Measurements from ENCODE around the gene LRRC4C. TPM values are rescaled to one million over a fixed set of nuclear protein-coding genes. Genes with fewer than 3 reads are reported as not detected.

Gene LRRC4C
- total and polyA plus RNA-seq, 2 experiments from 2014 or later = 0.35 to 1.1 TPM

DNA sequence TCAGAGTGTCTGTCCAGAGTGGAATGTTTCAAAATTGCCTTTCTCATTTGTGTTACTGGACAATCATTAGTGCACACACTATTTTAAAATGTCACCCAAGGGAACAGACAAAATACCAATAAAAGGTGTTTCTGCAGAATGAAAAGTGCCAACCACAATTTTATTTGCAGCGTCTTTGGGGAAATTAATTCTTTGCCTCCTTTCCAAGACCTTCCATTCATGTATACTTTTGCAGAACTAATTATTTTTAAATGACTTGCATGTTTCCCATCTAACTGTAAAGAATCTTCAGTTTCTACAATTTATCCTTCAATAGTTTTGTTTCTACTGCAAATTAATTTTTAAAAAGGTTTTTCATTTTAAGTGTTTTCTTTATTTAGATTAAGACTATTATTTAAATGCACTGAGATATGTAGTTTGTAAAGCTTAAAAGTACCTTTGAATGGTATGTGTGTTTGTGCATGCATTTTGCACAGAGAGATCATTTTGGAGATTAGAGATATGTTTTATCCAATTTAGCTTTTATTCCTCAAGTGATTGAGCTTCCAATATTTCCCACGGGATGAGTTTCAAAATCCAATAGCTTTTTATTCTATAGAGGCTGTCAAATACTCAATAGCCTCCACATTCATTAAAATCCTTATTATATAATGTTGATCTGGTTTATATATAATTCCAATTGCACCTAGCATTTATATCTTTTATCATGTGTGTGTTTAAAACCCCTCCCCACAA, 1235.7 kb downstream of the LRRC4C start:
- DNase-seq (ENCODE audit: low spot score) = no peak

DNA sequence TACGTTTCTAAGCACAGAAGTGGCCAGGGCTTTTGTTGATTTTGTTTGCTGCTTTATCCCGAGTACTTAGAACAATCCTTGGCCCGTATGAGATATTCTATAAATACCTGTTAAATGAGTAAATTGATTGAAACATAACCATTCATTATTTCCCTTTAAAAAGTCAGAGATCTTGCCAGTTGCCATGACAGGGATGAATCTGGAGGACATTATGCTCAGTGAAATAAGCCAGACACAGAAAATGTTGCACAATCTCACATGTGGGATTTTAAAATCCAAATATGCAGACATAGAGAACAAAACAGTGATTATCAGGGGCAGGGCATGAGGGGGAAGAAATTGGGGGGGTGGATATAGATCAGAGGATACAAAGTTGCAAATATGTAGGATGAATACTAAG, 1240.1 kb downstream of the LRRC4C start:
- H3K9me3 Mint-ChIP-seq = no peaks in the 10 kb centered on the region
- Histone ChIP-seq H3F3A (replicated peaks; ENCODE audit: low read depth) (no peaks in the 10 kb centered on the region), H3K4me3 (no peak overlapping the region), H4K20me1 (replicated peaks; ENCODE audit: insufficient read depth) (no peaks in the 10 kb centered on the region), H3K27me3 (ENCODE audit: insufficient read depth) (peaks cover 16% of the 10 kb centered on the region; the same call in 1 of the 2 replicates), H3K79me2 (replicated peaks; ENCODE audit: insufficient read depth) (no peaks in the 10 kb centered on the region), H3K27ac (ENCODE audit: low read depth) (no peak overlapping the region), H3K4me1 (ENCODE audit: insufficient read depth) (peaks cover 6% of the 10 kb centered on the region; the same call in 1 of the 2 replicates), H2AFZ (no peak overlapping the region), H3K36me3 (ENCODE audit: insufficient read depth) (no peaks in the 10 kb centered on the region), H3K9me2 (ENCODE audit: insufficient read depth) (no peaks in the 10 kb centered on the region), H3K4me2 (0 out of 2 replicates have a peak overlapping the region, but pooled peaks have one; percentile 8)
- no peaks in the 10 kb centered on the region for H3K27me3 Mint-ChIP-seq (ENCODE audit: insufficient read depth, low read depth, poor library complexity)
- no peaks in the 10 kb centered on the region for H3K36me3 Mint-ChIP-seq (ENCODE audit: low read depth)
- H3K27ac Mint-ChIP-seq = no peak overlapping the region
- H3K4me1 Mint-ChIP-seq = peaks cover 17% of the 10 kb centered on the region
- DNase-seq (ENCODE audit: low spot score) = no peak
- TF ChIP-seq, protein P1, sequence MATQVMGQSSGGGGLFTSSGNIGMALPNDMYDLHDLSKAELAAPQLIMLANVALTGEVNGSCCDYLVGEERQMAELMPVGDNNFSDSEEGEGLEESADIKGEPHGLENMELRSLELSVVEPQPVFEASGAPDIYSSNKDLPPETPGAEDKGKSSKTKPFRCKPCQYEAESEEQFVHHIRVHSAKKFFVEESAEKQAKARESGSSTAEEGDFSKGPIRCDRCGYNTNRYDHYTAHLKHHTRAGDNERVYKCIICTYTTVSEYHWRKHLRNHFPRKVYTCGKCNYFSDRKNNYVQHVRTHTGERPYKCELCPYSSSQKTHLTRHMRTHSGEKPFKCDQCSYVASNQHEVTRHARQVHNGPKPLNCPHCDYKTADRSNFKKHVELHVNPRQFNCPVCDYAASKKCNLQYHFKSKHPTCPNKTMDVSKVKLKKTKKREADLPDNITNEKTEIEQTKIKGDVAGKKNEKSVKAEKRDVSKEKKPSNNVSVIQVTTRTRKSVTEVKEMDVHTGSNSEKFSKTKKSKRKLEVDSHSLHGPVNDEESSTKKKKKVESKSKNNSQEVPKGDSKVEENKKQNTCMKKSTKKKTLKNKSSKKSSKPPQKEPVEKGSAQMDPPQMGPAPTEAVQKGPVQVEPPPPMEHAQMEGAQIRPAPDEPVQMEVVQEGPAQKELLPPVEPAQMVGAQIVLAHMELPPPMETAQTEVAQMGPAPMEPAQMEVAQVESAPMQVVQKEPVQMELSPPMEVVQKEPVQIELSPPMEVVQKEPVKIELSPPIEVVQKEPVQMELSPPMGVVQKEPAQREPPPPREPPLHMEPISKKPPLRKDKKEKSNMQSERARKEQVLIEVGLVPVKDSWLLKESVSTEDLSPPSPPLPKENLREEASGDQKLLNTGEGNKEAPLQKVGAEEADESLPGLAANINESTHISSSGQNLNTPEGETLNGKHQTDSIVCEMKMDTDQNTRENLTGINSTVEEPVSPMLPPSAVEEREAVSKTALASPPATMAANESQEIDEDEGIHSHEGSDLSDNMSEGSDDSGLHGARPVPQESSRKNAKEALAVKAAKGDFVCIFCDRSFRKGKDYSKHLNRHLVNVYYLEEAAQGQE (IDR thresholded peaks at IDR 0.05; ENCODE audit: unreplicated experiment) = no peak
- no peak for TF ChIP-seq JUNB (IDR thresholded peaks at IDR 0.05; ENCODE audit: unreplicated experiment)
- no peak for TF ChIP-seq EZH2 (IDR thresholded peaks at IDR 0.05; ENCODE audit: low read depth, unreplicated experiment)
- no peak for TF ChIP-seq STAT1 (IDR thresholded peaks at IDR 0.05; ENCODE audit: unreplicated experiment)
- TF ChIP-seq CREB1 (CRISPR knock-in tag; IDR thresholded peaks at IDR 0.05; ENCODE audit: low read depth) = no peak
- no peak for TF ChIP-seq NANOG (IDR thresholded peaks at IDR 0.05; ENCODE audit: borderline replicate concordance)
- TF ChIP-seq, protein P2, sequence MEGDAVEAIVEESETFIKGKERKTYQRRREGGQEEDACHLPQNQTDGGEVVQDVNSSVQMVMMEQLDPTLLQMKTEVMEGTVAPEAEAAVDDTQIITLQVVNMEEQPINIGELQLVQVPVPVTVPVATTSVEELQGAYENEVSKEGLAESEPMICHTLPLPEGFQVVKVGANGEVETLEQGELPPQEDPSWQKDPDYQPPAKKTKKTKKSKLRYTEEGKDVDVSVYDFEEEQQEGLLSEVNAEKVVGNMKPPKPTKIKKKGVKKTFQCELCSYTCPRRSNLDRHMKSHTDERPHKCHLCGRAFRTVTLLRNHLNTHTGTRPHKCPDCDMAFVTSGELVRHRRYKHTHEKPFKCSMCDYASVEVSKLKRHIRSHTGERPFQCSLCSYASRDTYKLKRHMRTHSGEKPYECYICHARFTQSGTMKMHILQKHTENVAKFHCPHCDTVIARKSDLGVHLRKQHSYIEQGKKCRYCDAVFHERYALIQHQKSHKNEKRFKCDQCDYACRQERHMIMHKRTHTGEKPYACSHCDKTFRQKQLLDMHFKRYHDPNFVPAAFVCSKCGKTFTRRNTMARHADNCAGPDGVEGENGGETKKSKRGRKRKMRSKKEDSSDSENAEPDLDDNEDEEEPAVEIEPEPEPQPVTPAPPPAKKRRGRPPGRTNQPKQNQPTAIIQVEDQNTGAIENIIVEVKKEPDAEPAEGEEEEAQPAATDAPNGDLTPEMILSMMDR (conservative IDR thresholded peaks at IDR 0.05; ENCODE audit: low read depth in 2 of 2) = no peak
- no peak for TF ChIP-seq ZNF114 (CRISPR knock-in tag; IDR thresholded peaks at IDR 0.05)
- no peak for TF ChIP-seq ZNF331 (CRISPR knock-in tag; IDR thresholded peaks at IDR 0.05; ENCODE audit: low read depth)
- no peak overlapping the region for H3K4me3 Mint-ChIP-seq
- no peak for ATAC-seq

More for the DNA sequence above, 1235.7 kb downstream of the LRRC4C start:
- no peaks in the 10 kb centered on the region for H3F3A ChIP-seq (replicated peaks; ENCODE audit: low read depth)
- H3K9me2 ChIP-seq (ENCODE audit: insufficient read depth) = no peaks in the 10 kb centered on the region
- TF ChIP-seq ZNF114 (CRISPR knock-in tag; IDR thresholded peaks at IDR 0.05) (no peak), CREB1 (CRISPR knock-in tag; IDR thresholded peaks at IDR 0.05; ENCODE audit: low read depth) (no peak), POLR2AphosphoS5 (IDR thresholded peaks at IDR 0.05; ENCODE audit: low read depth) (no peak)
- TF ChIP-seq, protein P3, sequence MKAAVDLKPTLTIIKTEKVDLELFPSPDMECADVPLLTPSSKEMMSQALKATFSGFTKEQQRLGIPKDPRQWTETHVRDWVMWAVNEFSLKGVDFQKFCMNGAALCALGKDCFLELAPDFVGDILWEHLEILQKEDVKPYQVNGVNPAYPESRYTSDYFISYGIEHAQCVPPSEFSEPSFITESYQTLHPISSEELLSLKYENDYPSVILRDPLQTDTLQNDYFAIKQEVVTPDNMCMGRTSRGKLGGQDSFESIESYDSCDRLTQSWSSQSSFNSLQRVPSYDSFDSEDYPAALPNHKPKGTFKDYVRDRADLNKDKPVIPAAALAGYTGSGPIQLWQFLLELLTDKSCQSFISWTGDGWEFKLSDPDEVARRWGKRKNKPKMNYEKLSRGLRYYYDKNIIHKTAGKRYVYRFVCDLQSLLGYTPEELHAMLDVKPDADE (IDR thresholded peaks at IDR 0.05) = no peak
- H3K36me3 ChIP-seq (ENCODE audit: insufficient read depth) = no peaks in the 10 kb centered on the region
- no peak overlapping the region for H3K27ac ChIP-seq (ENCODE audit: low read depth)
- H3K79me2 ChIP-seq (replicated peaks; ENCODE audit: insufficient read depth) = no peaks in the 10 kb centered on the region
- no peak overlapping the region for H3K4me3 ChIP-seq
- H3K4me3 Mint-ChIP-seq = no peak overlapping the region
- H3K27me3 Mint-ChIP-seq (ENCODE audit: insufficient read depth, low read depth, poor library complexity) = no peaks in the 10 kb centered on the region
- no peak for ATAC-seq
- no peak overlapping the region for H2AFZ ChIP-seq
- H4K20me1 ChIP-seq (replicated peaks; ENCODE audit: insufficient read depth) = no peaks in the 10 kb centered on the region
- H3K4me1 Mint-ChIP-seq = peaks cover 38% of the 10 kb centered on the region
- H3K9me3 Mint-ChIP-seq = no peaks in the 10 kb centered on the region
- no peak overlapping the region for H3K4me2 ChIP-seq
- no peaks in the 10 kb centered on the region for H3K36me3 Mint-ChIP-seq (ENCODE audit: low read depth)
- peaks cover 27% of the 10 kb centered on the region for H3K4me1 ChIP-seq (ENCODE audit: insufficient read depth)
- H3K27me3 ChIP-seq (ENCODE audit: insufficient read depth) = 0 out of 2 replicates have a peak, but pooled peaks cover 9% of the 10 kb centered on the region
- no peak overlapping the region for H3K27ac Mint-ChIP-seq

Measured in GM23338 (cell line).